PC-9 (cell line): Measurements from ENCODE around the gene ATN1. TPM values are rescaled to one million over a fixed set of nuclear protein-coding genes. Genes with fewer than 3 reads are reported as not detected.

Source experiments
- BruUV-seq: library from RNA; stranded (reverse); fragments of 400-500 nt; replicated peaks from 2 replicates; lab custom pipeline; 2021; lab: Mats Ljungman, UMichigan
- CTCF ChIA-PET: fragments of 300-600 bp; sonication (Branson Sonifier 250); formaldehyde crosslinking; loops from one replicate; lab custom pipeline; 2022; ENCODE audit warnings: antibody characterized with exemption; lab: Charles Lee
- POLR2A ChIA-PET: fragments of 300-600 bp; sonication (Branson Sonifier 250); formaldehyde crosslinking; loops from one replicate; lab custom pipeline; 2022; ENCODE audit warnings: antibody characterized with exemption; ENCODE audit not compliant: unreplicated experiment; lab: Charles Lee
- DNase-seq, 2 experiments: peaks; one replicate each; pipeline versions ENCODE4 v3.0.0 to v3.0.0-alpha.2; 2015 to 2022; ENCODE audit warnings: mixed read lengths in 1 of 2
- H2AFZ ChIP-seq: fragments of 200-600 bp; sonication (generic); 2 replicates; pipeline ENCODE4 v1.8.1; 2017; ENCODE audit warnings: antibody characterized with exemption
- H3F3A ChIP-seq: fragments of 200-600 bp; sonication (generic); 2 replicates; pipeline ENCODE4 v1.8.1; 2017; ENCODE audit warnings: antibody characterized with exemption, mild to moderate bottlenecking, low read depth; ENCODE audit not compliant: insufficient read depth
- H3K27ac ChIP-seq: fragments of 200-600 bp; sonication (generic); 2 replicates; pipeline ENCODE4 v1.6.1; 2016; ENCODE audit warnings: mixed run types
- H3K27me3 ChIP-seq: fragments of 200-600 bp; sonication (generic); 2 replicates; pipeline ENCODE4 v1.6.1; 2016; ENCODE audit warnings: low read depth, mixed run types; ENCODE audit not compliant: insufficient read depth
- H3K36me3 ChIP-seq: fragments of 200-600 bp; sonication (generic); 2 replicates; pipeline ENCODE4 v1.6.1; 2016; ENCODE audit warnings: low read depth, mixed run types
- H3K4me1 ChIP-seq: fragments of 200-600 bp; sonication (generic); replicated peaks from 2 replicates; pipeline ENCODE4 v1.6.1; 2016; ENCODE audit warnings: mixed run types; ENCODE audit not compliant: insufficient read depth
- H3K4me2 ChIP-seq: fragments of 200-600 bp; sonication (generic); 2 replicates; pipeline ENCODE4 v1.6.1; 2017; ENCODE audit warnings: mixed run types
- H3K4me3 ChIP-seq: fragments of 200-600 bp; sonication (generic); 2 replicates; pipeline ENCODE4 v1.6.1; 2016; ENCODE audit warnings: mixed run types
- H3K79me2 ChIP-seq: fragments of 200-600 bp; sonication (generic); 2 replicates; pipeline ENCODE4 v1.6.1; 2017; ENCODE audit warnings: low read depth, mixed run types
- H3K9me2 ChIP-seq: fragments of 200-600 bp; sonication (generic); 2 replicates; pipeline ENCODE4 v1.8.1; 2017; ENCODE audit warnings: mild to moderate bottlenecking; ENCODE audit not compliant: insufficient read depth
- H3K9me3 ChIP-seq: fragments of 200-600 bp; sonication (generic); 2 replicates; pipeline ENCODE4 v1.8.1; 2016; ENCODE audit warnings: low read depth; ENCODE audit not compliant: insufficient read depth
- H4K20me1 ChIP-seq: fragments of 200-600 bp; sonication (generic); 2 replicates; pipeline ENCODE4 v1.8.1; 2017; ENCODE audit not compliant: insufficient read depth
- CTCF ChIP-seq: fragments of 200-600 bp; sonication (generic); conservative IDR thresholded peaks from 2 replicates; pipeline ENCODE4 v1.6.1; 2017; ENCODE audit warnings: mixed run types, antibody characterized with exemption, mild to moderate bottlenecking, moderate library complexity
- EZH2 ChIP-seq: fragments of 200-600 bp; sonication (generic); IDR thresholded peaks from 2 replicates; pipeline ENCODE4 v1.8.0; 2017; ENCODE audit warnings: antibody characterized with exemption, low read depth
- intact Hi-C: fragments of 100-400 bp; cut with micrococcal nuclease; formaldehyde crosslinking; loops from one replicate; pipeline ENCODE4 v1.10.0; 2022; ENCODE audit not compliant: unreplicated experiment
- total RNA-seq: library from RNA; stranded (reverse); gene quantifications from 2 replicates; pipeline ENCODE4 v1.2.3, GENCODE V29; 2021

Gene ATN1
- total RNA-seq, 1 experiment from 2014 or later = 158 TPM

DNA sequence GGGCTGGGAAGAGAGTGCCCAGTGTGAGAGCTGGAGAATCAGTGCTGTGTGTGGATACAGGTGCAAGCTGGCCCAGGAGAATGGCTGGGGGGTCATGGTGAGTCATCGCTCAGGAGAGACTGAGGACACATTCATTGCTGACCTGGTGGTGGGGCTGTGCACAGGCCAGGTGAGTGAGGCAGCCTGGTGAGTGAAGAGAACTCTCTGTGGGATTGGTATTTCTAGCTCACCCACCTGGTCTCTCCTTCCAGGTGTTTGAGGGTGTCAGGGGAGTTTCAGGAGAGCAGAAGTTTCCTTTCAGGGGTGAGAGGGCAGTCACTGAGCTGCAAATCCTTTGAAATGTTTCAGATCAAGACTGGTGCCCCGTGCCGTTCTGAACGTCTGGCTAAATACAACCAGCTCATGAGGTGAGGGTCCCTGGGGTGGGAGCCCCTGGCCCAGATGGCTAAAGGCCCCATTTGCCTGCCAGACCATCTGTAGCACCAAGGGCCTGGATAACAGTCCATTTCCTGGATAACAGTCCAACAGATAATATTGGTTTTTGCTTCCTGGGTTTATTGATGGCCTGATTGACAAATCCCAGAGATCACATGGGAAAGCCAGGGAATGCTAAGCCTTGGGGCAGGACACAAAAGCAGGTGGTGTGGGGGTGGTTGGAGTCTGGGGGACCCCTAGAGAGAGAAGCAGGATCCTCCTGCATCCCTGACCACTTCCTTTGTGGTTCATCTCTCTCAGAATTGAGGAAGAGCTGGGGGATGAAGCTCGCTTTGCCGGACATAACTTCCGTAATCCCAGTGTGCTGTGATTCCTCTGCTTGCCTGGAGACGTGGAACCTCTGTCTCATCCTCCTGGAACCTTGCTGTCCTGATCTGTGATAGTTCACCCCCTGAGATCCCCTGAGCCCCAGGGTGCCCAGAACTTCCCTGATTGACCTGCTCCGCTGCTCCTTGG lies 5.5 kb upstream of the ATN1 start:
- no peak overlapping the region for H2AFZ ChIP-seq
- no peaks in the 10 kb centered on the region for H3K36me3 ChIP-seq
- no peaks in the 10 kb centered on the region for H4K20me1 ChIP-seq
- ChIA-PET CTCF (interaction anchor here (0.6 kb wide), 1 partner anchor 169 kb away, joined by 3 read pairs; the partner anchor contains the start of gene MLF2), POLR2A (interaction anchor here (1.0 to 1.1 kb wide), 2 partner anchors 21 to 31 kb away, joined by 5 to 6 read pairs; partner anchors contain the start of genes C12orf57 and RNU7-1)
- peaks cover 34% of the 10 kb centered on the region for H3K4me1 ChIP-seq
- no TSS peak for BruUV-seq
- peaks cover 28% of the 10 kb centered on the region for H3F3A ChIP-seq
- no peak overlapping the region for H3K4me2 ChIP-seq
- intact Hi-C loops = no loop called here
- no peaks in the 10 kb centered on the region for H3K9me2 ChIP-seq
- H3K27ac ChIP-seq = no peak overlapping the region
- H3K9me3 ChIP-seq = no peaks in the 10 kb centered on the region
- H3K79me2 ChIP-seq = peaks cover 10% of the 10 kb centered on the region
- H3K4me3 ChIP-seq = no peak overlapping the region
- DNase-seq = no peak
- TF ChIP-seq EZH2 = no peak
- no peak for TF ChIP-seq CTCF
- H3K27me3 ChIP-seq = no peaks in the 10 kb centered on the region

- TF ChIP-seq CTCF = no peak
- no peak for TF ChIP-seq EZH2
- H3K9me2 ChIP-seq = no peaks in the 10 kb centered on the region
- POLR2A ChIA-PET = interaction anchor here (0.6 to 1.1 kb wide), 2 partner anchors 20 to 21 kb away, joined by 3 to 5 read pairs; partner anchors contain the start of genes C12orf57 and RNU7-1
- CTCF ChIA-PET = interaction anchor here (0.6 to 2.7 kb wide), 3 partner anchors 21 to 170 kb away, joined by 3 to 38 read pairs (median 15); partner anchors contain the start of genes C12orf57, MLF2 and RNU7-1
- H3K36me3 ChIP-seq = no peaks in the 10 kb centered on the region
- H3F3A ChIP-seq = peaks cover 28% of the 10 kb centered on the region
- no peak for DNase-seq
- H3K4me2 ChIP-seq = no peak overlapping the region
- no peaks in the 10 kb centered on the region for H4K20me1 ChIP-seq
- intact Hi-C loops = no loop called here
- peaks cover 12% of the 10 kb centered on the region for H3K79me2 ChIP-seq
- H3K9me3 ChIP-seq = no peaks in the 10 kb centered on the region
- no peak overlapping the region for H3K4me3 ChIP-seq
- H2AFZ ChIP-seq = no peak overlapping the region
- BruUV-seq = no TSS peak
- no peak overlapping the region for H3K27ac ChIP-seq
- peaks cover 34% of the 10 kb centered on the region for H3K4me1 ChIP-seq
- no peaks in the 10 kb centered on the region for H3K27me3 ChIP-seq
These were observed 4.6 kb upstream of the ATN1 start for GRCh38 chr12:6923003-6923732.

GRCh38 chr12:6923851-6924250 lies 3.9 kb upstream of the ATN1 start:
- Histone ChIP-seq H3F3A (peaks cover 28% of the 10 kb centered on the region), H3K27ac (no peak overlapping the region), H3K4me2 (peak overlapping the region; percentile 89; the same call in 1 of the 2 replicates), H3K4me3 (no peak overlapping the region), H3K4me1 (peaks cover 34% of the 10 kb centered on the region), H3K79me2 (peaks cover 19% of the 10 kb centered on the region), H3K9me3 (no peaks in the 10 kb centered on the region), H3K36me3 (no peaks in the 10 kb centered on the region), H3K9me2 (no peaks in the 10 kb centered on the region), H3K27me3 (no peaks in the 10 kb centered on the region), H2AFZ (no peak overlapping the region), H4K20me1 (no peaks in the 10 kb centered on the region)
- ChIA-PET POLR2A (interaction anchor here (0.6 to 0.7 kb wide), 3 partner anchors 20 to 54 kb away, joined by 3 to 5 read pairs (median 4); partner anchors contain the start of genes C12orf57 and RNU7-1), CTCF (interaction anchor here (1.1 to 2.7 kb wide), 4 partner anchors 16 to 41 kb away, joined by 3 to 38 read pairs (median 14); partner anchors contain the start of genes C12orf57 and RNU7-1)
- intact Hi-C loops = loop anchor here (1.0 to 2.0 kb wide), 4 partner anchors 41 to 184 kb away; partner anchors contain the start of genes C1R and SPSB2
- TF ChIP-seq EZH2 (no peak), CTCF (no peak)
- no TSS peak for BruUV-seq
- DNase-seq = no peak
